Endometrial microvascular endothelial cells (primary cell): ENCODE measurements around the gene FA2H. TPM values are rescaled to one million over a fixed set of nuclear protein-coding genes. Genes with fewer than 3 reads are reported as not detected.
"Not testable (repeated sequence)": the region's sequence is repeated elsewhere in the genome, so short reads cannot be mapped to it uniquely, and the experiment has no call there.

Experiments used
- in situ Hi-C: cut with HindIII; loops from 2 replicates; pipeline ENCODE4 v1.10.0; 2017; ENCODE audit warnings: low sequenced_read_pairs, low pct_unique_long_range_greater_than_20kb; ENCODE audit errors: inconsistent ontology term
- total RNA-seq: library from RNA; depleted of rRNA; stranded (reverse); fragments of >200 nt; gene quantifications from one replicate; pipeline ENCODE4 v1.2.3, GENCODE V29; 2015; ENCODE audit errors: inconsistent ontology term

Gene FA2H
- total RNA-seq, 1 donor from 2014 or later, result not detected

- in situ Hi-C loops, result no loop called here
Observed at GRCh38 chr16:74710401-74710800, 64.2 kb downstream of the FA2H start.

- in situ Hi-C loops, result no loop called here
Observed at GRCh38 chr16:74709441-74709877, 65.2 kb downstream of the FA2H start.

DNA sequence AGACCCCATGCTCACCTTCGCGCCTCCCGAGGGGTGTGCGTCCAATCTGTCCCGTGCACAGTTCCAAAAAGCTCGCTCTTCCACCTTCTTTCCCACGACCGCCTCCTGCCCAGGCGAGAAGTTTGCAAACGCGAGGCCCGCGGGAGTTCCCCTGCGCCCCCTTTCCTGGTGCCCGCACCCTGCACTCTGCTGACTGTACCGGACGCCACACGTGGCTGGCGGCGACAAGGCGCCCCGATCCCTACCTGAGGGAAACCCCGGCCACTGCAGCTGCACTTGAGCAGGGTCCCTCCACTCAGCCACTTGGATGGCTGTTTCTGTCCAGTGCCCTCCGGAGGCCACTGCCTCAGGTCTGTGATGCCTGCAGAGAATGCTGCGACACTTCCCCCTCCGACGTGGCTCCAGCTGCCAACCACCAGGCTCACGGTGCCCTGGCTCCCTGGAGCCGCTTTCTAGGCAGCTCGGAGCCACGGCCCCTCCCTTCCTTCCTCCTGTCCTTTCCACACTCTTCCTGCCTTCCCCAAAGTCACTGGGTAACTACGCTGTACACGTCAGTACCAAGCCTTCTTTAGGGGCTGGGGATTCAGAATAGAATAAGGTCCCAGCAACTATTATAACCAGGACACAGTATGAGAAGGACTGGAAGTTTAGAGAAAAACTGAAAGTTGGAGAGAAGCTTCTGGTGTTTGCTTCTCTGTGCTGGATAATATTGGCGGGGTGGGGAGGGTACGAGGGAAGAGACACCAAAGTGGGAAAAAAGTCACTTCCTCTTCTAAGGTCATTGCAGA, 74.0 kb downstream of the FA2H start, which contains the start of gene MLKL:
MLKL (minus strand) TSS at position 425 of the 788 bp plus-strand sequence. CDS start 5,105 bp downstream, outside the sequence.
- in situ Hi-C loops, result no loop called here

DNA sequence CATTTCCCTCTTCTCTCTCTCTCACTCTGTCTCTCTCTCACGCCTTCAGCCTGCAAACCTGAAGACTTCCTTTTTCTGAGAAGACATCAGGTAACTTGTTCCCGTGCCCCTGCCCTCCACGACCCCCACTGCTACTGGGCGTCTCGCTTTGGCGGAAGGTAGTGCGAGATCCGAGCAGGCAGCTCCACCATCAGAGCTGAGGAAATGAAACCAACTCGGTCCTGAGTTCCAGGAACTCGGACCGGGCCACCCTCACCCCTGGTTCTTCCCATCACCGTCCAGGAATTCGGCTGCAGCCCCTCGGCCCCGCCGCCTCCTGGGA, 74.5 kb downstream of the FA2H start:
- in situ Hi-C loops, result no loop called here

DNA sequence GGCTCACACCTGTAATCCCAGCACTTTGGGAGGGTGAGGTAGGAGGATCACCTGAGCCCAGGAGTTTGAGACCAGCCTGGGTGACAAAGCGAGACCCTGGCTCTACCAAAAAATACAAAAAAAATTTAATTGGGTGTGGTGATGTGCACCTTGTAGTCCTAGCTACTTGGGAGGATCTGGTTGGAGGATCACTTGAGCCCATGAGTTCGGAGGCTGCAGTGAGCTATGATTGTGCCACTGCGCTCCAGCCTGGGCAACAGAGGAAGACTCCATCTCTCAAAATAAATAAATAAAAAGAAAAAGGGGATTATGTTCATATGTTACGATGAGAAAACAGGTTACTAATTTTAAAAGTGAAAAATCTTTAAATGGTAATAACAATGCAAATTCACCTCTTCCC, 75.0 kb downstream of the FA2H start:
- in situ Hi-C loops, result no loop called here

DNA sequence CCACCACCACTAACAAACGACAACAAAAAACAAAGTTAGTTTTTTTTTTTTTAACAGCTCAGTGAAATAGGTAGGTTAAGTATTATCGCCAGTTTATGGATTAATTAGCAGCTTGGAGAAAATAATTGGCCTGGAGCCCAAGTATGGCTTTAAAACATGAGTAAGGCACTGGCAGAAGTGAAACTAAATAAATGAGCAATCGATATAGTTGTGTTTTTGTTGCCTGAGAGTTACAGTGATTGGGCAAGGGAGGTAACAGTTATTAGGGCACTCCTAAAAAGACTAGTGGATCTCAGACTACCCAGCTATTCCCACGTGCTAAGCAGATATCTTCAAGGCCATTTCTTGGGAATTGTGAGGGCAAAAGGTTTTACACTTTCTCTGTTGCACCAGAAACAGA, 76.4 kb downstream of the FA2H start:
- in situ Hi-C loops, result no loop called here

GRCh38 chr16:74695450-74696422, 78.9 kb downstream of the FA2H start:
- in situ Hi-C loops, result no loop called here

DNA sequence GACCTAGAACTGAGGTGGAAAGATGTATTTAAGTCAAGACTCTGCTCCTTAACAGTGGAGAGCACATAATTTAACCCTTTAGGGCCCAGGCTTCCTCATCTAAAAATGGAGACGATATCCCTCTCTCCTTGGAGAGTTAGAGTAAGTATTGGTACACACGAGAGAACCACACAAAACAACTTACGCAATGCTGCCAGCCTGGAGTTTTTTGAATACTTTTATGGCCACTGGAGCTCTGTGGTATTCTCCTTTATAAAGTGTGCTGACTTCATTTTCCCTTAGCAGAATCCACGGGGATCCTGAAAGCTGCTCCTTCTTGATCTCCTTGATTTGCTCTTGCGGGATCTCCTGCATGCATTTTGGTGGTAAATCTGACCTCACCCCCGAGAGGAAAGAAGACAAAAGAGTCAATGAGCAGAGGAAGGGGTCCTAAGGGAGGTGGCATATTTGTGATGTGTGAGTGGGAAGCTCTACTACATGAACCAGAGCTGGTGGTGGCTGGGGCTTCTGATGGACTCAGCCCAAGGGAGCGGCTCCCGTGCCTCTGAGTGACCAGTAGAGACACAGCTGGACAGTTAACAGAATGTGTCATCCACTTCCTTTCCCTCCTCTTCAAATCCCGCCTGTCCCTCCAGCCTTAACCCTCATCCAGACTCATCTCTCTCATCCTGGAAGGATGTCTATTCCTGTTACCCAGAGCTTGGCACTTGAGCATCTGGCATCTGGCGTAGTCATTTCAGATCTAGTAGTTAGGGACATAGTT, 83.3 kb downstream of the FA2H start:
- in situ Hi-C loops, result no loop called here

DNA sequence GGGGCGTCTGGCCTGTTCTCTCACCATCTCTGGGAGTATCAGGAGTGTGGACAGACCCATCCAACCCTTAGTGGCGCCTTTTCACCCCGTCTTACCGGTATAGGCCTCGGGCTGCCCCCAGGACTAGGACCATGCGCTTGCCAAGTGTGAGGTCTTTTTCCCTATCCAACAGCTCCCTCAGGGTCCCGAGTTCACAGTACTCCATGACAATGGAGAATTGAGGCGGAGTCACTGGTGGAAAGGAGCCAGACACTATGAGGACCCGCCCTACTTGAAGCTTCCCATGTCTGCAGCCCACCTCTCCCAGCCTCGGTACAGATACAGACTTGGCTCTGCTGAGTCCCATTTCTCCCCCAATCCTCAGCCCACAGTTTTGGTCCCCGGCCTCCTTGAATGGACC, 92.1 kb downstream of the FA2H start:
- in situ Hi-C loops, result no loop called here

- in situ Hi-C loops, result no loop called here
Observed at GRCh38 chr16:74680681-74681080, 93.9 kb downstream of the FA2H start.

- in situ Hi-C loops, result no loop called here
Observed at GRCh38 chr16:74679983-74680382, 94.6 kb downstream of the FA2H start.

DNA sequence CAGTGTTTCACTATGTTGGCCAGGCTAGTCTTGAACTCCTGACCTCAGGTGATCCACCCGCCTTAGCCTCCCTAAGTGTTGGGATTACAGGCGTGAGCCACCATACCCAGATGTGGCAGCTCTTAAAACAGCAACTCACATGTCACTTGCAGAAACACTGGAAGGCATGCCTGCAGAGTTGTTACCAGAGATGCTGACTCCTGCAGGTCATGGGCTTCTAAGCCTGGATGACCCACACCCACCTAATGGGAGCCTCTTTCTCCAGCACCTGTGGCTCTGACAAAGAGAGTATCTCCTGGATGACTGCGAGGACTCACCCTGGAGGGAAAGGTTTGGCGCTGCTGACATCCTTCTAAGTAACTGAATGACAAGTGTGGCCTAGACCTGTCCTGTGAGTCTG, 96.8 kb downstream of the FA2H start:
- in situ Hi-C loops, result no loop called here

GRCh38 chr16:74673876-74674275, 100.7 kb downstream of the FA2H start:
- in situ Hi-C loops, result no loop called here

DNA sequence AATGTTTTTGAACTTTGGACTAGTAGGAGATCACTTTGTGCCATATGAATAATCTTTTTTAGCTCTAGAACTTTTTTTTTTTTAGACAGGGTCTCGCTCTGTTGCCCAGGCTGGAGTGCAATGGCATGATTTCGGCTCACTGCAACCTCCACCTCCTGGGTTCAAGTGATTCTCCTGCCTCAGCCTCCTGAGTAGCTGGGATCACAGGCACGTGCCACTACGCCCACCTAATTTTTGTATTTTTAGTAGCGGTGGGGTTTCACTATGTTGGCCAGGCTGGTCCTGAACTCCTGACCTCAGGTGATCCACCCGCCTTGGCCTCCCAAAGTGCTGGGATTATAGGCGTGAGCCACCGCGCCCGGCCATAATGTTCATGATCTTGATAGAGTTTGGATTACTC, 105.7 kb downstream of the FA2H start:
- in situ Hi-C loops, result not testable (repeated sequence)

- in situ Hi-C loops, result no loop called here
Observed at GRCh38 chr16:74667255-74667700, 107.3 kb downstream of the FA2H start.

DNA sequence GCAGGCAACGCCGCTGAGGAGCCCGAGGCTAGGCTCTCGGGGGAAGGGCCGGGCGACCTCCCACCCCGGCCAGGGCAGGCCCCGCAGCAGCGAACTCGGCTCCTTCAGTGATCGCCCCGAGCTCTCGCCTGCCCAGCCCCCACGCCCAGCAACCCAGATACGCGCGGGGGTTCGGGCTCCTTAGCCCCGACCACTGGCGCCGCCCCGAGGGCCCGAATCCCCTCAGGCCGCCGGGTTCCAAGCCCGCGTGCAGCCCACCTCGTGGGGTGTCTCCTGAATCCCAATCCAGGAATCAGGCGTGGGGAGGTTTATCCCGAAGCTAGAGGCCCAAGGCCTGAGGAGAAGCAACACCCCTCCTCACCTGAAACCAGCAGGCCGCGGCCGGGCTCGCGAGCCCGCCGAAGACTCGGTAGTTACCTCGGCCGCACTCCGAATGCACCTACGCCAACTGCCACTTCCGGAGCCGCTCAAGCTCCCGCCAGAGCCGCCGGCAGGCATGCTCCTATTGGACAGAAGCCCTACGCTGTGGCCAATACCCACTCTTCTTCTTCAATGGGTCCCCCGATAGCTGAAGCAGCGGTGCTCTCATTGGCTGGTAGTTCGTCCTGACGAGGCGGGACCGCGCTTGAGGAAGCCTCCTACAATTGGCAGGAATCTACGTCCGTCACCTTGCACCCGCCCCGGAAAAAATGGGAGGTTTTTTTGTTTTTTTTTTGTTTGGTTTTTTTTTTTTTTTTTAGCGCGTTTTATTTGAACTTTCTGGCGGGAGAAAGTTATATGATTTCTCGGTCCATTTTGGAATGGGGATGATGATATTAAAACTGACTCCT, 108.0 kb downstream of the FA2H start, which contains the start of gene RFWD3:
RFWD3 (minus strand) TSS at position 453 of the 830 bp plus-strand sequence. CDS start 5,428 bp downstream, outside the sequence.
- in situ Hi-C loops, result no loop called here

DNA sequence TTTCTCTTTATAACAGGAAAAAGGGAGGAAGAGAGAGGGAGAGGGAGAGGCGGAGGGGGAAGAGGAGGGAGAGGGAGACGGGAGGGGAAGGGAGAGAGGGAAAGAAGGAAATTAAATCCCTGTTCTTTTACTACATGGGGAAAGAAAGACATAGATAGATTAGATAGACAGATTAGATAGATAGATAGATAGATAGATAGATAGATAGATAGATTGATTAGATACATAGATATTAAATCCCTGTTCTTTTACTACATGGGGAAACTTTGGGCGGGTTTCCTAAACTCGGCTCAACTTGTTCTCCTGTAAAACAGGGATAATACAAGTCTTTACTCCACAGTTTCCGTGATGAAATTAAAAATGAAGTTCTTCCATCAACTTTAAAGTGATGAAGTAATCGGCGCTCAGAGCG, 108.6 kb downstream of the FA2H start:
- in situ Hi-C loops, result no loop called here
